ENCODE results near the gene EP400. TPM values are rescaled to one million over a fixed set of nuclear protein-coding genes. Genes with fewer than 3 reads are reported as not detected.
A peak's percentile ranks its signal among the peaks of the same experiment; 100 is the strongest.
"Not testable (repeated sequence)": the region's sequence is repeated elsewhere in the genome, so short reads cannot be mapped to it uniquely, and the experiment has no call there.

The EP400 gene
- total RNA-seq, 2 experiments from 2014 or later, result 39.9 to 45.5 TPM

- ChIA-PET POLR2A (no interaction called here), CTCF (no interaction called here)
- H3K4me1 Mint-ChIP-seq (ENCODE audit: low read depth), result no peaks in the 10 kb centered on the region
- DNase-seq, result no peak
- no peak overlapping the region for H3K27ac Mint-ChIP-seq
- H3K27me3 Mint-ChIP-seq, result no peaks in the 10 kb centered on the region
- peaks cover 27% of the 10 kb centered on the region for H3K36me3 Mint-ChIP-seq
- no peak overlapping the region for H3K4me3 Mint-ChIP-seq
- no peaks in the 10 kb centered on the region for H3K9me3 Mint-ChIP-seq
- intact Hi-C loops (cut with micrococcal nuclease), result no loop called here
Observed at GRCh38 chr12:132044661-132045412, 95.1 kb downstream of the EP400 start.

- H3K36me3 Mint-ChIP-seq, result peaks cover 34% of the 10 kb centered on the region
- ChIA-PET POLR2A (no interaction called here), CTCF (no interaction called here)
- DNase-seq, result no peak
- H3K27ac Mint-ChIP-seq, result no peak overlapping the region
- no peaks in the 10 kb centered on the region for H3K4me1 Mint-ChIP-seq (ENCODE audit: low read depth)
- H3K4me3 Mint-ChIP-seq, result no peak overlapping the region
- no peaks in the 10 kb centered on the region for H3K27me3 Mint-ChIP-seq
- no peaks in the 10 kb centered on the region for H3K9me3 Mint-ChIP-seq
- intact Hi-C loops (cut with micrococcal nuclease), result no loop called here
Observed at GRCh38 chr12:132045751-132046150, 96.0 kb downstream of the EP400 start.

- intact Hi-C loops (cut with micrococcal nuclease), result no loop called here
- peaks cover 39% of the 10 kb centered on the region for H3K36me3 Mint-ChIP-seq
- H3K9me3 Mint-ChIP-seq, result no peaks in the 10 kb centered on the region
- no peak for DNase-seq
- no peaks in the 10 kb centered on the region for H3K4me1 Mint-ChIP-seq (ENCODE audit: low read depth)
- no peaks in the 10 kb centered on the region for H3K27me3 Mint-ChIP-seq
- H3K4me3 Mint-ChIP-seq, result no peak overlapping the region
- H3K27ac Mint-ChIP-seq, result no peak overlapping the region
- CTCF ChIA-PET, result no interaction called here
- POLR2A ChIA-PET, result no interaction called here
Observed at GRCh38 chr12:132046561-132046960, 96.8 kb downstream of the EP400 start.

GRCh38 chr12:132047630-132048029 lies 97.9 kb downstream of the EP400 start:
- H3K4me3 Mint-ChIP-seq; H3K27me3 Mint-ChIP-seq; CTCF ChIA-PET; H3K4me1 Mint-ChIP-seq (ENCODE audit: low read depth); H3K9me3 Mint-ChIP-seq; DNase-seq; POLR2A ChIA-PET; H3K27ac Mint-ChIP-seq; intact Hi-C loops (cut with micrococcal nuclease): not testable (repeated sequence)
- peaks cover 42% of the 10 kb centered on the region for H3K36me3 Mint-ChIP-seq

GRCh38 chr12:132049442-132049841 lies 99.7 kb downstream of the EP400 start:
- Mint-ChIP-seq H3K4me1 (ENCODE audit: low read depth) (no peaks in the 10 kb centered on the region), H3K4me3 (no peak overlapping the region), H3K9me3 (no peaks in the 10 kb centered on the region), H3K27me3 (no peaks in the 10 kb centered on the region), H3K27ac (no peak overlapping the region), H3K36me3 (peaks cover 53% of the 10 kb centered on the region)
- ChIA-PET CTCF (no interaction called here), POLR2A (no interaction called here)
- intact Hi-C loops (cut with micrococcal nuclease), result no loop called here
- DNase-seq, result no peak

- Mint-ChIP-seq H3K4me1 (ENCODE audit: low read depth) (no peaks in the 10 kb centered on the region), H3K36me3 (peaks cover 56% of the 10 kb centered on the region), H3K4me3 (no peak overlapping the region), H3K9me3 (no peaks in the 10 kb centered on the region), H3K27ac (no peak overlapping the region), H3K27me3 (no peaks in the 10 kb centered on the region)
- intact Hi-C loops (cut with micrococcal nuclease), result no loop called here
- no peak for DNase-seq
- ChIA-PET CTCF (no interaction called here), POLR2A (no interaction called here)
Observed at GRCh38 chr12:132049876-132050275, 100.1 kb downstream of the EP400 start.

GRCh38 chr12:132051718-132052117 lies 102.0 kb downstream of the EP400 start:
- POLR2A ChIA-PET, result interaction anchor here (0.6 kb wide), 1 partner anchor 105 kb away, joined by 3 read pairs; no protein-coding TSS in a partner anchor
- H3K9me3 Mint-ChIP-seq; H3K27me3 Mint-ChIP-seq; CTCF ChIA-PET; H3K4me3 Mint-ChIP-seq; H3K27ac Mint-ChIP-seq; H3K4me1 Mint-ChIP-seq (ENCODE audit: low read depth); intact Hi-C loops (cut with micrococcal nuclease): not testable (repeated sequence)
- H3K36me3 Mint-ChIP-seq, result peaks cover 44% of the 10 kb centered on the region
- DNase-seq, result peak; percentile 18

GRCh38 chr12:132052196-132052932 lies 102.6 kb downstream of the EP400 start:
- no peak overlapping the region for H3K27ac Mint-ChIP-seq
- intact Hi-C loops (cut with micrococcal nuclease), result no loop called here
- CTCF ChIA-PET, result no interaction called here
- H3K4me3 Mint-ChIP-seq, result no peak overlapping the region
- POLR2A ChIA-PET, result no interaction called here
- DNase-seq, result no peak
- peaks cover 43% of the 10 kb centered on the region for H3K36me3 Mint-ChIP-seq
- H3K27me3 Mint-ChIP-seq, result no peaks in the 10 kb centered on the region
- H3K4me1 Mint-ChIP-seq (ENCODE audit: low read depth), result no peaks in the 10 kb centered on the region
- no peaks in the 10 kb centered on the region for H3K9me3 Mint-ChIP-seq

- DNase-seq, result no peak
- intact Hi-C loops (cut with micrococcal nuclease), result no loop called here
- CTCF ChIA-PET, result no interaction called here
- no peaks in the 10 kb centered on the region for H3K9me3 Mint-ChIP-seq
- H3K4me1 Mint-ChIP-seq (ENCODE audit: low read depth), result no peaks in the 10 kb centered on the region
- no peak overlapping the region for H3K27ac Mint-ChIP-seq
- H3K4me3 Mint-ChIP-seq, result no peak overlapping the region
- no peaks in the 10 kb centered on the region for H3K27me3 Mint-ChIP-seq
- POLR2A ChIA-PET, result no interaction called here
- H3K36me3 Mint-ChIP-seq, result peaks cover 50% of the 10 kb centered on the region
Observed at GRCh38 chr12:132053338-132054330, 103.9 kb downstream of the EP400 start.

- no peaks in the 10 kb centered on the region for H3K27me3 Mint-ChIP-seq
- no peak overlapping the region for H3K4me3 Mint-ChIP-seq
- intact Hi-C loops (cut with micrococcal nuclease), result no loop called here
- H3K4me1 Mint-ChIP-seq (ENCODE audit: low read depth), result no peaks in the 10 kb centered on the region
- ChIA-PET POLR2A (no interaction called here), CTCF (no interaction called here)
- no peak for DNase-seq
- peaks cover 48% of the 10 kb centered on the region for H3K36me3 Mint-ChIP-seq
- no peaks in the 10 kb centered on the region for H3K9me3 Mint-ChIP-seq
- no peak overlapping the region for H3K27ac Mint-ChIP-seq
Observed at GRCh38 chr12:132054983-132055382, 105.2 kb downstream of the EP400 start.

GRCh38 chr12:132055535-132056096 lies 105.9 kb downstream of the EP400 start:
- ChIA-PET CTCF (no interaction called here), POLR2A (no interaction called here)
- H3K4me3 Mint-ChIP-seq, result no peak overlapping the region
- DNase-seq, result no peak
- no peak overlapping the region for H3K27ac Mint-ChIP-seq
- H3K36me3 Mint-ChIP-seq, result peaks cover 45% of the 10 kb centered on the region
- intact Hi-C loops (cut with micrococcal nuclease), result no loop called here
- no peaks in the 10 kb centered on the region for H3K4me1 Mint-ChIP-seq (ENCODE audit: low read depth)
- no peaks in the 10 kb centered on the region for H3K27me3 Mint-ChIP-seq
- no peaks in the 10 kb centered on the region for H3K9me3 Mint-ChIP-seq

GRCh38 chr12:132056320-132056719 lies 106.6 kb downstream of the EP400 start:
- ChIA-PET POLR2A (no interaction called here), CTCF (no interaction called here)
- no peak for DNase-seq
- no peak overlapping the region for H3K27ac Mint-ChIP-seq
- no peaks in the 10 kb centered on the region for H3K27me3 Mint-ChIP-seq
- no peaks in the 10 kb centered on the region for H3K4me1 Mint-ChIP-seq (ENCODE audit: low read depth)
- peaks cover 41% of the 10 kb centered on the region for H3K36me3 Mint-ChIP-seq
- intact Hi-C loops (cut with micrococcal nuclease), result no loop called here
- H3K9me3 Mint-ChIP-seq, result no peaks in the 10 kb centered on the region
- no peak overlapping the region for H3K4me3 Mint-ChIP-seq
